D341Med (cell line): ENCODE data around the gene CHRNA9.
"Not testable (repeated sequence)": the region's sequence is repeated elsewhere in the genome, so short reads cannot be mapped to it uniquely, and the experiment has no call there.

Experiments used
- DNase-seq: peaks from one replicate; pipeline ENCODE4 v3.0.0; 2012; ENCODE audit warnings: low spot score

The CHRNA9 gene

GRCh38 chr4:40334591-40335524 is at the start of gene CHRNA9:
CHRNA9 (plus strand) TSS chr4:40335333; CDS start chr4:40335468, 135 bp downstream.
- no peak for DNase-seq

- no peak for DNase-seq
Observed at GRCh38 chr4:40285692-40286091, 49.4 kb upstream of the CHRNA9 start.

- DNase-seq, result no peak
Observed at GRCh38 chr4:40288566-40288965, 46.6 kb upstream of the CHRNA9 start.

- DNase-seq, result no peak
Observed at GRCh38 chr4:40289366-40290188, 45.6 kb upstream of the CHRNA9 start.

- not testable (repeated sequence) for DNase-seq
Observed at GRCh38 chr4:40290611-40291186, 44.4 kb upstream of the CHRNA9 start.

- DNase-seq, result no peak
Observed at GRCh38 chr4:40292313-40292759, 42.8 kb upstream of the CHRNA9 start.

- DNase-seq, result no peak
Observed at GRCh38 chr4:40294339-40294738, 40.8 kb upstream of the CHRNA9 start.

- DNase-seq, result not testable (repeated sequence)
Observed at GRCh38 chr4:40295030-40295429, 40.1 kb upstream of the CHRNA9 start.

- no peak for DNase-seq
Observed at GRCh38 chr4:40295572-40295971, 39.6 kb upstream of the CHRNA9 start.

GRCh38 chr4:40299126-40299525 is 36.0 kb upstream of the CHRNA9 start:
- DNase-seq, result no peak

GRCh38 chr4:40299811-40300292 is 35.3 kb upstream of the CHRNA9 start:
- no peak for DNase-seq

- no peak for DNase-seq
Observed at GRCh38 chr4:40300371-40301162, 34.6 kb upstream of the CHRNA9 start.

- no peak for DNase-seq
Observed at GRCh38 chr4:40301603-40302002, 33.5 kb upstream of the CHRNA9 start.

GRCh38 chr4:40303751-40304150 is 31.4 kb upstream of the CHRNA9 start:
- DNase-seq, result no peak

- DNase-seq, result no peak
Observed at GRCh38 chr4:40305328-40306170, 29.6 kb upstream of the CHRNA9 start.

GRCh38 chr4:40306226-40306625 is 28.9 kb upstream of the CHRNA9 start:
- no peak for DNase-seq

GRCh38 chr4:40306976-40307375 is 28.2 kb upstream of the CHRNA9 start:
- no peak for DNase-seq

GRCh38 chr4:40307627-40308497 is 27.3 kb upstream of the CHRNA9 start:
- DNase-seq, result no peak

GRCh38 chr4:40308528-40309122 is 26.5 kb upstream of the CHRNA9 start:
- DNase-seq, result no peak
